BE2C (cell line): ENCODE results near the gene DLGAP4.

Experiments
- DNase-seq: peaks from one replicate; pipeline ENCODE4 v3.0.0-alpha.2; 2020
- H3K27me3 ChIP-seq: fragments of 250-450 bp; sonication (Bioruptor Pico); 2 replicates; pipeline ENCODE4 v1.5.1; 2020; ENCODE audit warnings: mild to moderate bottlenecking
- H3K36me3 ChIP-seq: fragments of 250-450 bp; sonication (Bioruptor Pico); 2 replicates; pipeline ENCODE4 v1.5.1; 2020; ENCODE audit warnings: mild to moderate bottlenecking
- H3K4me1 ChIP-seq: fragments of 250-450 bp; sonication (Bioruptor Pico); 2 replicates; pipeline ENCODE4 v1.5.1; 2020
- H3K4me3 ChIP-seq: 2 replicates; pipeline ENCODE4 v1.5.1; 2011; ENCODE audit warnings: low read depth, low read length
- H3K9me3 ChIP-seq: fragments of 250-450 bp; sonication (Bioruptor Pico); 2 replicates; pipeline ENCODE4 v1.5.1; 2020
- CTCF ChIP-seq: IDR thresholded peaks from 2 replicates; pipeline ENCODE4 v1.5.1; 2012; ENCODE audit warnings: mild to moderate bottlenecking, low read depth, low read length

Gene DLGAP4

GRCh38 chr20:36440370-36441026 lies 134.4 kb downstream of the DLGAP4 start:
- DNase-seq: no peak
- H3K4me3 ChIP-seq: no peak overlapping the region
- no peaks in the 10 kb centered on the region for H3K27me3 ChIP-seq
- no peak for TF ChIP-seq CTCF
- no peaks in the 10 kb centered on the region for H3K36me3 ChIP-seq
- no peaks in the 10 kb centered on the region for H3K4me1 ChIP-seq
- no peaks in the 10 kb centered on the region for H3K9me3 ChIP-seq

GRCh38 chr20:36441027-36441414 lies 134.9 kb downstream of the DLGAP4 start:
- Histone ChIP-seq H3K27me3 (no peaks in the 10 kb centered on the region), H3K4me1 (no peaks in the 10 kb centered on the region), H3K4me3 (no peak overlapping the region), H3K9me3 (no peaks in the 10 kb centered on the region), H3K36me3 (no peaks in the 10 kb centered on the region)
- no peak for TF ChIP-seq CTCF
- DNase-seq: no peak

GRCh38 chr20:36441416-36441815 lies 135.3 kb downstream of the DLGAP4 start:
- Histone ChIP-seq H3K27me3 (no peaks in the 10 kb centered on the region), H3K9me3 (no peaks in the 10 kb centered on the region), H3K4me1 (no peaks in the 10 kb centered on the region), H3K4me3 (no peak overlapping the region), H3K36me3 (no peaks in the 10 kb centered on the region)
- TF ChIP-seq CTCF: no peak
- no peak for DNase-seq

GRCh38 chr20:36445847-36446246 lies 139.7 kb downstream of the DLGAP4 start:
- Histone ChIP-seq H3K9me3 (no peaks in the 10 kb centered on the region), H3K4me3 (no peak overlapping the region), H3K27me3 (no peaks in the 10 kb centered on the region), H3K4me1 (no peaks in the 10 kb centered on the region), H3K36me3 (no peaks in the 10 kb centered on the region)
- DNase-seq: no peak
- no peak for TF ChIP-seq CTCF

- H3K4me1 ChIP-seq: no peaks in the 10 kb centered on the region
- DNase-seq: no peak
- no peak overlapping the region for H3K4me3 ChIP-seq
- H3K36me3 ChIP-seq: no peaks in the 10 kb centered on the region
- no peaks in the 10 kb centered on the region for H3K27me3 ChIP-seq
- no peaks in the 10 kb centered on the region for H3K9me3 ChIP-seq
- TF ChIP-seq CTCF: no peak
Measured at GRCh38 chr20:36446557-36446956, 140.4 kb downstream of the DLGAP4 start.

- TF ChIP-seq CTCF: no peak
- no peaks in the 10 kb centered on the region for H3K4me1 ChIP-seq
- no peaks in the 10 kb centered on the region for H3K36me3 ChIP-seq
- no peak overlapping the region for H3K4me3 ChIP-seq
- H3K9me3 ChIP-seq: no peaks in the 10 kb centered on the region
- H3K27me3 ChIP-seq: no peaks in the 10 kb centered on the region
- no peak for DNase-seq
Measured at GRCh38 chr20:36447101-36447500, 141.0 kb downstream of the DLGAP4 start.
